Right atrium auricular region (tissue), 2 donors: ENCODE measurements around the gene MARK3. TPM values are rescaled to one million over a fixed set of nuclear protein-coding genes. Genes with fewer than 3 reads are reported as not detected.
A peak's percentile ranks its signal among the peaks of the same experiment; 100 is the strongest.

ENCODE experiments used
- DNase-seq: peaks from one replicate; pipeline ENCODE4 v3.0.0-alpha.2; 2019; ENCODE audit warnings: low spot score
- H3K27ac ChIP-seq, 2 donors: fragments of 200-600 bp; sonication (generic); 1 replicate in 1 of 2; 2 replicates in 1 of 2; pipeline ENCODE4 v1.5.1; 2016 to 2019
- H3K27me3 ChIP-seq, 2 donors: fragments of 200-600 bp; sonication (generic); one replicate each; pipeline versions ENCODE4 v1.5.1 to v1.6.0; 2017 to 2019
- H3K36me3 ChIP-seq: fragments of 200-600 bp; sonication (generic); one replicate; pipeline ENCODE4 v1.5.1; 2016
- H3K4me1 ChIP-seq, 2 donors: fragments of 200-600 bp; sonication (generic); one replicate each; pipeline versions ENCODE4 v1.5.1 to v1.6.0; 2017 to 2019
- H3K4me3 ChIP-seq, 2 donors: fragments of 200-600 bp; sonication (generic); 1 replicate in 1 of 2; 2 replicates in 1 of 2; pipeline ENCODE4 v1.5.1; 2017 to 2019; ENCODE audit warnings: mild to moderate bottlenecking in 1 of 2, moderate library complexity in 1 of 2
- H3K9me3 ChIP-seq, 2 donors: fragments of 200-600 bp; sonication (generic); one replicate each; pipeline ENCODE4 v1.5.1; 2019
- total RNA-seq, 2 donors: library from RNA; depleted of rRNA; stranded (reverse); fragments of >200 nt; gene quantifications; one replicate each; pipeline ENCODE4 v1.1.0, GENCODE V29; 2016
- TF ChIP-seq, protein P1 (sequence below), 2 donors: fragments of 200-600 bp; sonication (generic); IDR thresholded peaks; one replicate each; pipeline ENCODE4 v1.5.1; 2019; ENCODE audit warnings: antibody characterized with exemption in 2 of 2

Gene MARK3
- total RNA-seq, 2 donors from 2014 or later: 71.7 to 74.2 TPM

DNA sequence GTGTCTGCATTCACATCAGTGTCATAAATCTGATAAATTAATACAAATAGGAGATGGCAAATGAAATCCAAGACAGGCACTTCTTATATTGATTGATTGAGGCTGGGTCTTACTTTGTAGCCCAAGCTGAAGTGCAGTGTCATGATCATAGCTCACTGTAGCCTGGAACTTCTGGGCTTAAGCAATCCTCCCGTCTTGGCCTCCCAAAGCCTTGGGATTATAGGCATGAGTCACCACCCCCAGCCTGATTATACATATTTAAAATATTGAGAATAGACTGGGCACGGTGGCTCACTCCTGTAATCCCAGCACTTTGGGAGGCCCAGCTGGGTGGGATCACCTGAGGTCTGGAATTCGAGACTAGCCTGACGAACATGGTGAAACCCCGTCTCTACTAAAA is 51.3 kb downstream of the MARK3 start:
- Histone ChIP-seq H3K9me3 (no peaks in the 10 kb centered on the region), H3K27ac (peak overlapping the region in 1 of 2 donors; percentile 36), H3K4me1 (peaks cover 0 to 37% of the 10 kb centered on the region in 2 donors), H3K4me3 (no peak overlapping the region), H3K36me3 (peaks cover 19% of the 10 kb centered on the region), H3K27me3 (no peaks in the 10 kb centered on the region)
- TF ChIP-seq, protein P1, sequence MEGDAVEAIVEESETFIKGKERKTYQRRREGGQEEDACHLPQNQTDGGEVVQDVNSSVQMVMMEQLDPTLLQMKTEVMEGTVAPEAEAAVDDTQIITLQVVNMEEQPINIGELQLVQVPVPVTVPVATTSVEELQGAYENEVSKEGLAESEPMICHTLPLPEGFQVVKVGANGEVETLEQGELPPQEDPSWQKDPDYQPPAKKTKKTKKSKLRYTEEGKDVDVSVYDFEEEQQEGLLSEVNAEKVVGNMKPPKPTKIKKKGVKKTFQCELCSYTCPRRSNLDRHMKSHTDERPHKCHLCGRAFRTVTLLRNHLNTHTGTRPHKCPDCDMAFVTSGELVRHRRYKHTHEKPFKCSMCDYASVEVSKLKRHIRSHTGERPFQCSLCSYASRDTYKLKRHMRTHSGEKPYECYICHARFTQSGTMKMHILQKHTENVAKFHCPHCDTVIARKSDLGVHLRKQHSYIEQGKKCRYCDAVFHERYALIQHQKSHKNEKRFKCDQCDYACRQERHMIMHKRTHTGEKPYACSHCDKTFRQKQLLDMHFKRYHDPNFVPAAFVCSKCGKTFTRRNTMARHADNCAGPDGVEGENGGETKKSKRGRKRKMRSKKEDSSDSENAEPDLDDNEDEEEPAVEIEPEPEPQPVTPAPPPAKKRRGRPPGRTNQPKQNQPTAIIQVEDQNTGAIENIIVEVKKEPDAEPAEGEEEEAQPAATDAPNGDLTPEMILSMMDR (IDR thresholded peaks at IDR 0.05): no peak
- no peak for DNase-seq

DNA sequence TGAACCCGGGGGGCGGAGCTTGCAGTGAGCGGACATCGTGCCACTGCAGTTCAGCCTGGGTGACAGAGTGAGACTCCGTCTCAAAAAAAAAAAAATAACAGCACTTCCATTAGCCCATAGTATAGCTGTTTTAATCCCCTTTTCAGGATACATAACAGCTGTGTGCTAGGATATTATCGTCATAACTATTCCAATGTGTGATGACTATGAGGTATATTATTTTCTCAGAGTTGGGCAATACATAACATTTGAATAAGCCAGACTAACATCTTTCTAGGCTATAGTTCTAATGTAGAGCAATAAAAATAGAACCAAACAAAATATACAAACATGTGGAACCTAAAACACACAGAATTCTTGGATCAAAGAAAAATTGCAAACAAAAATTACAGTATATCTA is 57.1 kb downstream of the MARK3 start:
- DNase-seq: no peak
- Histone ChIP-seq H3K9me3 (no peaks in the 10 kb centered on the region), H3K27ac (no peak overlapping the region), H3K4me3 (no peak overlapping the region), H3K27me3 (no peaks in the 10 kb centered on the region), H3K36me3 (peaks cover 19% of the 10 kb centered on the region), H3K4me1 (peaks cover 0 to 40% of the 10 kb centered on the region in 2 donors)
- TF ChIP-seq, protein P1 (IDR thresholded peaks at IDR 0.05): no peak

- H3K4me1 ChIP-seq: peaks cover 0 to 48% of the 10 kb centered on the region in 2 donors
- H3K9me3 ChIP-seq: no peaks in the 10 kb centered on the region
- no peak overlapping the region for H3K27ac ChIP-seq
- H3K4me3 ChIP-seq: no peak overlapping the region
- TF ChIP-seq, protein P1 (IDR thresholded peaks at IDR 0.05): no peak
- H3K36me3 ChIP-seq: peaks cover 18% of the 10 kb centered on the region
- H3K27me3 ChIP-seq: no peaks in the 10 kb centered on the region
- DNase-seq: no peak
Measured at GRCh38 chr14:103443111-103443510, 57.9 kb downstream of the MARK3 start.

DNA sequence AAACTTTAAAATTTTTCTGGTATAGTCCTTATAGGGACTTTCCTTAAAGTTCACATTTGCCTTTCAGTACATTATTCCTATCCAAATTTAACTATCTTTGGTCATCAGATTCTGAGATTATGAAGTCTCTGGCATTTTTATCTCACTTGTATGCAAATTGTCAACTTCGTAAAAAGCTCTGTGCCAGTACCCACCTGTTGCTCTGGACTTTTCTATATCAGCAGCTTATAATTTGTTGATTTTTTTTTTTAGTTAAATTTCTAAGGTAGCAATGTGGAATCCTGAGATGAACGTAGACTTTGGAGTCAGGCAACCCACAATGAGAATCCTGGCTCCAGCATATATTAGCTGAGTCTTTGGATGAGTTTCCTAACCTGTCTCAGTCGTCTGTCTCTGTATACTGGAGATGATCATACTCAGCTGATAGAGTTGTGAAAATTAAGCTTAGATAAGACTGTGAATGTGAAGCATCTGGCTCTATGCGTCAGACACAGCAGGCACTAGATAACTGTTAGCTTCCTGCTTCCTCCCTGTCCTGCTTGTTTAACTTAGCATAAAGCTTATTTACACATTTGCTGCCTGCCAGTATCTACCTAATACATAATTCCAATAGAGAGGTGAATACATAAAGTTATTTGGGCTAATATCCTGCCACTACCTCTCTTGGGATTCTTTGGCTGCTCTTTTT is 59.8 kb downstream of the MARK3 start:
- no peak for DNase-seq
- H3K4me1 ChIP-seq: peaks cover 0 to 58% of the 10 kb centered on the region in 2 donors

GRCh38 chr14:103445806-103446205 is 60.6 kb downstream of the MARK3 start:
- H3K9me3 ChIP-seq: no peaks in the 10 kb centered on the region

More for the DNA sequence above, 59.8 kb downstream of the MARK3 start:
- no peaks in the 10 kb centered on the region for H3K9me3 ChIP-seq
- H3K4me3 ChIP-seq: no peak overlapping the region
- H3K27ac ChIP-seq: peak overlapping the region; percentile 67 to 72
- TF ChIP-seq, protein P1 (IDR thresholded peaks at IDR 0.05): no peak
- peaks cover 3% of the 10 kb centered on the region for H3K36me3 ChIP-seq
- H3K27me3 ChIP-seq: no peaks in the 10 kb centered on the region

More at GRCh38 chr14:103445806-103446205, 60.6 kb downstream of the MARK3 start:
- no peak for DNase-seq
- Histone ChIP-seq H3K4me3 (no peak overlapping the region), H3K27ac (peak overlapping the region; percentile 67 to 72), H3K27me3 (no peaks in the 10 kb centered on the region), H3K36me3 (no peaks in the 10 kb centered on the region), H3K4me1 (peaks cover 0 to 65% of the 10 kb centered on the region in 2 donors)
- TF ChIP-seq, protein P1 (IDR thresholded peaks at IDR 0.05): no peak
